Measurements from ENCODE around the gene GRID1. TPM values are rescaled to one million over a fixed set of nuclear protein-coding genes. Genes with fewer than 3 reads are reported as not detected.

GRID1 gene
- total RNA-seq, 1 donor from 2014 or later: 1.4 TPM

GRCh38 chr10:86371691-86372090 is 5.1 kb upstream of the GRID1 start:
- Histone ChIP-seq H3K27me3 (peaks cover 7% of the 10 kb centered on the region), H3K4me1 (peaks cover 4 to 8% of the 10 kb centered on the region in 2 donors), H3K27ac (no peak overlapping the region), H3K36me3 (no peaks in the 10 kb centered on the region), H3K4me3 (no peak overlapping the region), H3K9me3 (no peaks in the 10 kb centered on the region)
- intact Hi-C loops (cut with DNase I): no loop called here
- DNase-seq (ENCODE audit: low spot score in 2 of 2): peak in 1 of 2 donors; percentile 18
- TF ChIP-seq CTCF (IDR thresholded peaks at IDR 0.05): no peak

GRCh38 chr10:86371116-86371515 is 4.5 kb upstream of the GRID1 start:
- peak in 1 of 2 donors; percentile 33 for DNase-seq (ENCODE audit: low spot score in 2 of 2)
- Histone ChIP-seq H3K27ac (no peak overlapping the region), H3K4me1 (peaks cover 4 to 9% of the 10 kb centered on the region in 2 donors), H3K4me3 (no peak overlapping the region), H3K9me3 (no peaks in the 10 kb centered on the region), H3K27me3 (peaks cover 7% of the 10 kb centered on the region), H3K36me3 (no peaks in the 10 kb centered on the region)
- intact Hi-C loops (cut with DNase I): no loop called here
- no peak for TF ChIP-seq CTCF (IDR thresholded peaks at IDR 0.05)

- peak in 1 of 2 donors; percentile 40 for DNase-seq (ENCODE audit: low spot score in 2 of 2)
- peaks cover 6 to 16% of the 10 kb centered on the region in 2 donors for H3K4me1 ChIP-seq
- TF ChIP-seq CTCF (IDR thresholded peaks at IDR 0.05): no peak
- no peak overlapping the region for H3K4me3 ChIP-seq
- intact Hi-C loops (cut with DNase I): no loop called here
- H3K27me3 ChIP-seq: peaks cover 7% of the 10 kb centered on the region
- no peak overlapping the region for H3K27ac ChIP-seq
- no peaks in the 10 kb centered on the region for H3K36me3 ChIP-seq
- no peaks in the 10 kb centered on the region for H3K9me3 ChIP-seq
These were observed 3.5 kb upstream of the GRID1 start for GRCh38 chr10:86370006-86370585.

GRCh38 chr10:86368987-86369386 is 2.4 kb upstream of the GRID1 start:
- no peak for TF ChIP-seq CTCF (IDR thresholded peaks at IDR 0.05)
- no peaks in the 10 kb centered on the region for H3K36me3 ChIP-seq
- intact Hi-C loops (cut with DNase I): no loop called here
- DNase-seq (ENCODE audit: low spot score in 2 of 2): no peak
- H3K9me3 ChIP-seq: no peaks in the 10 kb centered on the region
- H3K4me1 ChIP-seq: peaks cover 6 to 16% of the 10 kb centered on the region in 2 donors
- no peak overlapping the region for H3K4me3 ChIP-seq
- no peak overlapping the region for H3K27ac ChIP-seq
- H3K27me3 ChIP-seq: peaks cover 7% of the 10 kb centered on the region

GRCh38 chr10:86368046-86368445 is 1.5 kb upstream of the GRID1 start:
- intact Hi-C loops (cut with DNase I): no loop called here
- peak in 1 of 2 donors; percentile 19 for DNase-seq (ENCODE audit: low spot score in 2 of 2)
- Histone ChIP-seq H3K9me3 (no peaks in the 10 kb centered on the region), H3K36me3 (no peaks in the 10 kb centered on the region), H3K4me1 (peaks cover 6 to 16% of the 10 kb centered on the region in 2 donors), H3K27me3 (peaks cover 11% of the 10 kb centered on the region), H3K4me3 (no peak overlapping the region), H3K27ac (no peak overlapping the region)
- TF ChIP-seq CTCF (IDR thresholded peaks at IDR 0.05): no peak
